Coronary artery (tissue), 2 donors: ENCODE data around the gene ZNF451.

Experiments
- DNase-seq: peaks from one replicate; pipeline ENCODE4 v3.0.0-alpha.2; 2017; ENCODE audit warnings: low spot score
- H3K27ac ChIP-seq, 2 donors: fragments of 200-600 bp; sonication (generic); one replicate each; pipeline ENCODE4 v1.5.1; 2016 to 2019
- H3K4me3 ChIP-seq: fragments of 200-600 bp; sonication (generic); 2 replicates; pipeline ENCODE4 v1.5.1; 2016; ENCODE audit warnings: mild to moderate bottlenecking, moderate library complexity
- CTCF ChIP-seq: fragments of 200-600 bp; sonication (generic); IDR thresholded peaks from one replicate; pipeline ENCODE4 v1.5.1; 2019; ENCODE audit warnings: antibody characterized with exemption

ZNF451 gene

GRCh38 chr6:57205550-57206328 is 115.8 kb downstream of the ZNF451 start:
- TF ChIP-seq CTCF: no peak
- no peak overlapping the region for H3K4me3 ChIP-seq
- no peak overlapping the region for H3K27ac ChIP-seq
- DNase-seq: no peak

- Histone ChIP-seq H3K27ac (no peak overlapping the region), H3K4me3 (no peak overlapping the region)
- TF ChIP-seq CTCF: no peak
- no peak for DNase-seq
These were observed 117.2 kb downstream of the ZNF451 start for GRCh38 chr6:57207141-57207540.

- TF ChIP-seq CTCF: no peak
- Histone ChIP-seq H3K4me3 (no peak overlapping the region), H3K27ac (no peak overlapping the region)
- DNase-seq: no peak
These were observed 117.9 kb downstream of the ZNF451 start for GRCh38 chr6:57207872-57208271.

- Histone ChIP-seq H3K27ac (no peak overlapping the region), H3K4me3 (no peak overlapping the region)
- no peak for DNase-seq
- TF ChIP-seq CTCF: no peak
These were observed 119.0 kb downstream of the ZNF451 start for GRCh38 chr6:57209030-57209429.

- Histone ChIP-seq H3K27ac (no peak overlapping the region), H3K4me3 (no peak overlapping the region)
- DNase-seq: no peak
- no peak for TF ChIP-seq CTCF
These were observed 120.1 kb downstream of the ZNF451 start for GRCh38 chr6:57210060-57210459.

- H3K4me3 ChIP-seq: no peak overlapping the region
- TF ChIP-seq CTCF: no peak
- DNase-seq: no peak
- H3K27ac ChIP-seq: no peak overlapping the region
These were observed 125.3 kb downstream of the ZNF451 start for GRCh38 chr6:57215260-57215659.
